Liver (tissue), 9 donors: ENCODE data around the gene GNG12. TPM values are rescaled to one million over a fixed set of nuclear protein-coding genes. Genes with fewer than 3 reads are reported as not detected.

Experiments used
- DNase-seq: peaks from one replicate; pipeline ENCODE4 v3.0.0-alpha.2; 2017; ENCODE audit warnings: low spot score
- H3K27ac ChIP-seq, 2 donors: one replicate each; pipeline ENCODE4 v1.7.0; 2013; ENCODE audit warnings: inconsistent platforms in 2 of 2, low read length in 2 of 2, control low read depth in 1 of 2, low read depth in 1 of 2, mild to moderate bottlenecking in 1 of 2
- H3K27me3 ChIP-seq, 4 donors: one replicate each; pipeline versions ENCODE4 v1.6.1 to v1.7.0; 2013; ENCODE audit warnings: low read length in 3 of 4, inconsistent platforms in 1 of 4, mild to moderate bottlenecking in 1 of 4, moderate library complexity in 1 of 4; ENCODE audit not compliant: control insufficient read depth in 4 of 4, insufficient read depth in 4 of 4
- H3K36me3 ChIP-seq, 4 donors: one replicate each; pipeline versions ENCODE4 v1.6.1 to v1.7.0; 2013; ENCODE audit warnings: low read length in 3 of 4, mild to moderate bottlenecking in 3 of 4, low read depth in 1 of 4, moderate library complexity in 1 of 4; ENCODE audit not compliant: control insufficient read depth in 4 of 4, insufficient read depth in 3 of 4
- H3K4me1 ChIP-seq, 4 donors: one replicate each; pipeline versions ENCODE4 v1.6.1 to v1.7.0; 2013; ENCODE audit warnings: low read length in 3 of 4, mild to moderate bottlenecking in 3 of 4, moderate library complexity in 1 of 4; ENCODE audit not compliant: control insufficient read depth in 4 of 4, insufficient read depth in 4 of 4
- H3K4me3 ChIP-seq, 3 donors: one replicate each; pipeline versions ENCODE4 v1.6.1 to v1.7.0; 2013; ENCODE audit warnings: low read length in 3 of 3, control low read depth in 1 of 3, low read depth in 1 of 3, mild to moderate bottlenecking in 1 of 3
- H3K9ac ChIP-seq, 2 donors: one replicate each; pipeline ENCODE4 v1.7.0; 2013; ENCODE audit warnings: low read length in 2 of 2, mild to moderate bottlenecking in 2 of 2, moderate library complexity in 2 of 2, control low read depth in 1 of 2, low read depth in 1 of 2
- H3K9me3 ChIP-seq, 4 donors: one replicate each; pipeline versions ENCODE4 v1.6.1 to v1.7.0; 2013; ENCODE audit warnings: low read length in 3 of 4; ENCODE audit not compliant: control insufficient read depth in 4 of 4
- ATF3 ChIP-seq: IDR thresholded peaks from 2 replicates; pipeline ENCODE4 v1.6.1; 2016; ENCODE audit warnings: antibody characterized with exemption
- CTCF ChIP-seq: fragments of 150-350 bp; IDR thresholded peaks from 2 replicates; pipeline ENCODE4 v1.5.1; 2017; ENCODE audit warnings: improper control_type of control experiment, low read depth, low read length; ENCODE audit not compliant: missing input control
- EGR1 ChIP-seq, 2 donors: IDR thresholded peaks; 2 replicates each; pipeline ENCODE4 v1.6.1; 2016 to 2018; ENCODE audit warnings: antibody characterized with exemption in 2 of 2, low read depth in 2 of 2
- FOXA1 ChIP-seq: IDR thresholded peaks from 2 replicates; pipeline ENCODE4 v1.6.1; 2016; ENCODE audit warnings: antibody characterized with exemption
- FOXA2 ChIP-seq: IDR thresholded peaks from 2 replicates; pipeline ENCODE4 v1.6.1; 2016; ENCODE audit warnings: antibody characterized with exemption
- GABPA ChIP-seq, 2 donors: IDR thresholded peaks in 1 of 2; conservative IDR thresholded peaks in 1 of 2; 2 replicates each; pipeline ENCODE4 v1.6.1; 2016; ENCODE audit warnings: antibody characterized with exemption in 2 of 2, mild to moderate bottlenecking in 1 of 2, moderate library complexity in 1 of 2
- HNF4A ChIP-seq, 2 donors: conservative IDR thresholded peaks; 2 replicates each; pipeline ENCODE4 v1.6.1; 2016; ENCODE audit warnings: antibody characterized with exemption in 2 of 2, mild to moderate bottlenecking in 2 of 2
- HNF4G ChIP-seq: IDR thresholded peaks from 2 replicates; pipeline ENCODE4 v1.6.1; 2016; ENCODE audit warnings: antibody characterized with exemption
- JUND ChIP-seq, 2 donors: IDR thresholded peaks; 2 replicates each; pipeline ENCODE4 v1.6.1; 2016; ENCODE audit warnings: antibody characterized with exemption in 2 of 2
- MAX ChIP-seq: IDR thresholded peaks from 2 replicates; pipeline ENCODE4 v1.6.1; 2016; ENCODE audit warnings: antibody characterized with exemption
- NR2F2 ChIP-seq: IDR thresholded peaks from 2 replicates; pipeline ENCODE4 v1.6.1; 2016; ENCODE audit warnings: antibody characterized with exemption
- RAD21 ChIP-seq, 2 donors: IDR thresholded peaks; 2 replicates each; pipeline ENCODE4 v1.6.1; 2016; ENCODE audit warnings: antibody characterized with exemption in 2 of 2, mild to moderate bottlenecking in 2 of 2
- REST ChIP-seq: IDR thresholded peaks from 2 replicates; pipeline ENCODE4 v1.6.1; 2016; ENCODE audit warnings: antibody characterized with exemption, mild to moderate bottlenecking
- RXRA ChIP-seq, 2 donors: IDR thresholded peaks; 2 replicates each; pipeline ENCODE4 v1.6.1; 2017 to 2018; ENCODE audit warnings: antibody characterized with exemption in 2 of 2, mild to moderate bottlenecking in 1 of 2
- SP1 ChIP-seq: IDR thresholded peaks from 2 replicates; pipeline ENCODE4 v1.6.1; 2018; ENCODE audit warnings: antibody characterized with exemption, mild to moderate bottlenecking
- TAF1 ChIP-seq: conservative IDR thresholded peaks from 2 replicates; pipeline ENCODE4 v1.6.1; 2016; ENCODE audit warnings: antibody characterized with exemption, mild to moderate bottlenecking
- YY1 ChIP-seq: IDR thresholded peaks from 2 replicates; pipeline ENCODE4 v1.6.1; 2016; ENCODE audit warnings: antibody characterized with exemption, mild to moderate bottlenecking
- ZBTB33 ChIP-seq: IDR thresholded peaks from 2 replicates; pipeline ENCODE4 v1.6.1; 2016; ENCODE audit warnings: antibody characterized with exemption
- WGBS: extraction: QIAGEN DNeasy Blood & Tissue Kit; methylation state at CpG from one replicate; pipeline ENCODE4 v1.1.7; 2013; 5-methylcytosine and 5-hydroxymethylcytosine counted together
- polyA plus RNA-seq, 2 donors: library from polyadenylated mRNA; stranded (reverse) in 1 of 2; unstranded in 1 of 2; fragments of 200-250 nt in 1 of 2; fragments of >200 nt in 1 of 2; fragmentation: Nextera tagmentation in 1 of 2; extraction: Ambion mirVana in 1 of 2; gene quantifications; one replicate each; pipeline versions ENCODE4 v1.2.1 to v1.2.3, GENCODE V29; 2013 to 2015
- total RNA-seq, 2 donors: library from RNA; depleted of rRNA; stranded (reverse); fragments of >200 nt; gene quantifications; one replicate each; pipeline ENCODE4 v1.2.3, GENCODE V29; 2014
- donor health status: healthy.
- donor health status: healthy.
- donor health status: healthy.
- donor health status: healthy.
- donor health status: healthy.

GNG12 gene
- total and polyA plus RNA-seq, 4 donors: 15.4 to 26.1 (median 19.7) TPM

- DNase-seq: no peak
- Histone ChIP-seq H3K36me3 (no peaks in the 10 kb centered on the region), H3K27me3 (no peaks in the 10 kb centered on the region), H3K4me1 (peaks cover 0 to 4% (median 0%) of the 10 kb centered on the region in 4 donors), H3K4me3 (no peak overlapping the region), H3K27ac (no peak overlapping the region), H3K9me3 (no peaks in the 10 kb centered on the region), H3K9ac (no peak overlapping the region)
- TF ChIP-seq NR2F2: no peak
- no peak for TF ChIP-seq FOXA1
- TF ChIP-seq ZBTB33: no peak
- no peak for TF ChIP-seq FOXA2
- no peak for TF ChIP-seq HNF4G
- no peak for TF ChIP-seq HNF4A (conservative IDR thresholded peaks at IDR 0.05)
- no peak for TF ChIP-seq ATF3
- TF ChIP-seq RAD21 (IDR thresholded peaks at IDR 0.05): no peak
- TF ChIP-seq RXRA (IDR thresholded peaks at IDR 0.05): no peak
- no peak for TF ChIP-seq REST
- no peak for TF ChIP-seq GABPA (IDR thresholded peaks at IDR 0.05 in 1 of 2, conservative IDR thresholded peaks at IDR 0.05 in 1 of 2)
- TF ChIP-seq TAF1: no peak
- no peak for TF ChIP-seq SP1
- TF ChIP-seq JUND (IDR thresholded peaks at IDR 0.05): no peak
- TF ChIP-seq EGR1 (IDR thresholded peaks at IDR 0.05; ENCODE audit: low read depth in 2 of 2): no peak
- TF ChIP-seq CTCF: no peak
- TF ChIP-seq YY1: no peak
- no peak for TF ChIP-seq MAX
- WGBS: 83% methylated on average over 4 of the region's 4 CpGs
Measured at GRCh38 chr1:67855444-67855843, 22.2 kb upstream of the GNG12 start.
